A549 (cell line): ENCODE results near the gene HOXD1. TPM values are rescaled to one million over a fixed set of nuclear protein-coding genes. Genes with fewer than 3 reads are reported as not detected.

Experiments used
- ATAC-seq, 2 experiments: fragments of 200-7000 bp in 1 of 2; fragments of >200 bp in 1 of 2; cut with Nextera tagmentation in 1 of 2; cut with Tn5 transposase in 1 of 2; 3 replicates each; pipeline versions ENCODE4 v1.8.0 to v1.9.1; 2018 to 2020; ENCODE audit warnings: mild to moderate bottlenecking in 1 of 2, moderate library complexity in 1 of 2
- CTCF ChIA-PET: fragments of 300-600 bp; sonication (Branson Sonifier 250); formaldehyde crosslinking; extraction: SDS; loops from one replicate; lab custom pipeline; 2021; ENCODE audit warnings: antibody characterized with exemption, inconsistent platforms; lab: Yijun Ruan, JAX
- POLR2A ChIA-PET: fragments of 350-600 bp; formaldehyde crosslinking; extraction: SDS; loops from one replicate; lab custom pipeline; 2021; ENCODE audit warnings: antibody characterized with exemption, inconsistent platforms; lab: Yijun Ruan, JAX
- DNase-seq, 2 experiments: peaks; one replicate each; pipeline versions ENCODE4 v3.0.0 to v3.0.0-alpha.2; 2011 to 2016; ENCODE audit warnings: low read depth in 1 of 2, low spot score in 1 of 2
- FAIRE-seq: peaks from 2 replicates; lab custom pipeline; 2011; peaks lifted over from hg19 to GRCh38; lab: Jason Lieb, UNC
- H3K27ac ChIP-seq, 2 experiments: fragments of >200 bp; sonication (Bioruptor Twin); formaldehyde crosslinking; 3 replicates each; pipeline ENCODE4 v1.5.1; 2016 to 2017
- H3K4me1 ChIP-seq: fragments of >200 bp; sonication (Bioruptor Twin); formaldehyde crosslinking; 3 replicates; pipeline ENCODE4 v1.6.1; 2016
- H3K4me2 ChIP-seq: fragments of >200 bp; sonication (Bioruptor Twin); formaldehyde crosslinking; 3 replicates; pipeline ENCODE4 v1.6.1; 2016
- H3K4me3 ChIP-seq: fragments of >200 bp; sonication (Bioruptor Twin); formaldehyde crosslinking; 3 replicates; pipeline ENCODE4 v1.5.1; 2016
- H3K9me3 ChIP-seq: fragments of >200 bp; sonication (Bioruptor Twin); formaldehyde crosslinking; 3 replicates; pipeline ENCODE4 v1.6.1; 2016
- CHD2 ChIP-seq: fragments of 150-350 bp; IDR thresholded peaks from 2 replicates; pipeline ENCODE4 v1.6.1; 2014; ENCODE audit warnings: low read length; ENCODE audit not compliant: partially characterized antibody
- EHMT2 ChIP-seq: fragments of 200-600 bp; sonication (generic); IDR thresholded peaks from 2 replicates; pipeline ENCODE4 v1.6.1; 2016; ENCODE audit warnings: antibody characterized with exemption, low read depth, mild to moderate bottlenecking, moderate library complexity
- ESRRA ChIP-seq: fragments of 150-350 bp; IDR thresholded peaks from 2 replicates; pipeline ENCODE4 v1.6.1; 2014; ENCODE audit warnings: mild to moderate bottlenecking, low read length, borderline replicate concordance
- FOSL2 ChIP-seq, 2 experiments: fragments of 450-650 bp in 1 of 2; fragments of >200 bp in 1 of 2; sonication (Bioruptor Twin) in 1 of 2; formaldehyde crosslinking; IDR thresholded peaks; 2 replicates each; pipeline versions ENCODE4 v1.5.0 to v1.6.1; 2016 to 2020; ENCODE audit warnings: mild to moderate bottlenecking in 1 of 2, moderate library complexity in 1 of 2
- HEYL ChIP-seq: fragments of 250-450 bp; sonication (Bioruptor Pico); IDR thresholded peaks from 2 replicates; pipeline ENCODE4 v1.8.0; 2021; ENCODE audit warnings: mild to moderate bottlenecking, moderate library complexity
- POLR2A ChIP-seq: IDR thresholded peaks from 2 replicates; pipeline ENCODE4 v1.6.1; 2012; ENCODE audit warnings: mild to moderate bottlenecking, low read length
- POLR2AphosphoS2 ChIP-seq: conservative IDR thresholded peaks from 2 replicates; pipeline ENCODE4 v1.6.1; 2012; ENCODE audit warnings: low read length, improper control_type of control experiment, inconsistent platforms
- TP53 ChIP-seq: fragments of 250-450 bp; sonication (Bioruptor Pico); IDR thresholded peaks from 2 replicates; pipeline ENCODE4 v1.5.0; 2021; ENCODE audit warnings: mild to moderate bottlenecking, moderate library complexity
- USF2 ChIP-seq: fragments of 450-650 bp; IDR thresholded peaks from 2 replicates; pipeline ENCODE4 v1.6.1; 2014; ENCODE audit warnings: antibody characterized with exemption
- ZC3H11A ChIP-seq: fragments of 450-650 bp; IDR thresholded peaks from 2 replicates; pipeline ENCODE4 v1.6.1; 2014; ENCODE audit warnings: antibody characterized with exemption, mild to moderate bottlenecking
- WGBS: methylation state at CpG from one replicate; pipeline ENCODE4 v1.1.6; 2017; ENCODE audit errors: missing lambda C conversion rate; 5-methylcytosine and 5-hydroxymethylcytosine counted together
- polyA plus RNA-seq, 4 experiments: library from polyadenylated mRNA; depleted of rRNA in 3 of 4; stranded (reverse); fragments of >200 nt; fragmentation: RNase III in 1 of 4; extraction: RNeasy Plus Mini Kit Qiagen cat#74134 plus additional on column Dnase treatment in 1 of 4; gene quantifications; 2 replicates in 3 of 4; 3 replicates in 1 of 4; pipeline ENCODE4 v1.2.3, GENCODE V29; 2011 to 2017
- TF ChIP-seq, protein P1 (sequence below): fragments of 250-450 bp; sonication (Bioruptor Pico); IDR thresholded peaks from 2 replicates; pipeline ENCODE4 v1.5.0; 2021; ENCODE audit warnings: mild to moderate bottlenecking, moderate library complexity, borderline replicate concordance
- TF ChIP-seq, protein P2 (sequence below): IDR thresholded peaks from 2 replicates; pipeline ENCODE4 v1.6.1; 2012
- TF ChIP-seq, protein P3 (sequence below): IDR thresholded peaks from 2 replicates; pipeline ENCODE4 v1.6.1; 2012
- TF ChIP-seq, protein P4 (sequence below): fragments of >200 bp; sonication (Bioruptor Twin); formaldehyde crosslinking; IDR thresholded peaks from 2 replicates; pipeline ENCODE4 v1.6.1; 2016

Gene HOXD1
- polyA plus RNA-seq, 2 of the 4 experiments (the other 2 are of a cell fraction): 0.12 TPM

DNA sequence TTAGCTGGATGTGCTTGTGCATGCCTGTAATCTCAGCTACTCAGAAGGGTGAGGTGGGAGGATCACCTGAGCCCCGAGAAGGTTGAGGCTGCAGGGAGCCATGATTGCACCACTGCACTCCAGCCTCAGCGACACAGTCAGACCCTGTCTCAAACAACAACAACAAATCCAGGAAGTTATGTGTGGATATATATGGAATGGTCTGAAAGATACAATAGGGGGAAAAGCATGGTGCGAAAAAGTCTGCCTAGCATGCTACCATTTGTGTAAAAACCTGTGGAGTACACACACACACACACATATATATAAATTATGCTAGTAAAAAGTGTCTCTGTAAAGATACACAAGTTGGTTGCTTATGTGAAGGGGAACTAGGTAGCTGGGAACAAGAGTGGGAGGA, 6.9 kb upstream of the HOXD1 start:
- Histone ChIP-seq H3K4me2 (no peak overlapping the region), H3K4me1 (no peaks in the 10 kb centered on the region), H3K4me3 (no peak overlapping the region), H3K27ac (no peak overlapping the region), H3K9me3 (no peaks in the 10 kb centered on the region)
- no peak for DNase-seq
- WGBS: 80% methylated on average over 3 of the region's 3 CpGs
- CTCF ChIA-PET: interaction anchor here (2.3 kb wide), 1 partner anchor 41 kb away, joined by 7 read pairs; no protein-coding TSS in a partner anchor
- no peak for FAIRE-seq
- POLR2A ChIA-PET: no interaction called here
- TF ChIP-seq FOSL2 (IDR thresholded peaks at IDR 0.05) (no peak), FOSL2 (CRISPR knock-in tag; IDR thresholded peaks at IDR 0.05) (no peak), USF2 (no peak), TP53 (CRISPR knock-in tag) (no peak)
- TF ChIP-seq, protein P1, sequence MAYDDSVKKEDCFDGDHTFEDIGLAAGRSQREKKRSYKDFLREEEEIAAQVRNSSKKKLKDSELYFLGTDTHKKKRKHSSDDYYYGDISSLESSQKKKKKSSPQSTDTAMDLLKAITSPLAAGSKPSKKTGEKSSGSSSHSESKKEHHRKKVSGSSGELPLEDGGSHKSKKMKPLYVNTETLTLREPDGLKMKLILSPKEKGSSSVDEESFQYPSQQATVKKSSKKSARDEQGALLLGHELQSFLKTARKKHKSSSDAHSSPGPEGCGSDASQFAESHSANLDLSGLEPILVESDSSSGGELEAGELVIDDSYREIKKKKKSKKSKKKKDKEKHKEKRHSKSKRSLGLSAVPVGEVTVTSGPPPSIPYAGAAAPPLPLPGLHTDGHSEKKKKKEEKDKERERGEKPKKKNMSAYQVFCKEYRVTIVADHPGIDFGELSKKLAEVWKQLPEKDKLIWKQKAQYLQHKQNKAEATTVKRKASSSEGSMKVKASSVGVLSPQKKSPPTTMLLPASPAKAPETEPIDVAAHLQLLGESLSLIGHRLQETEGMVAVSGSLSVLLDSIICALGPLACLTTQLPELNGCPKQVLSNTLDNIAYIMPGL (CRISPR knock-in tag): no peak
- no peak for ATAC-seq

DNA sequence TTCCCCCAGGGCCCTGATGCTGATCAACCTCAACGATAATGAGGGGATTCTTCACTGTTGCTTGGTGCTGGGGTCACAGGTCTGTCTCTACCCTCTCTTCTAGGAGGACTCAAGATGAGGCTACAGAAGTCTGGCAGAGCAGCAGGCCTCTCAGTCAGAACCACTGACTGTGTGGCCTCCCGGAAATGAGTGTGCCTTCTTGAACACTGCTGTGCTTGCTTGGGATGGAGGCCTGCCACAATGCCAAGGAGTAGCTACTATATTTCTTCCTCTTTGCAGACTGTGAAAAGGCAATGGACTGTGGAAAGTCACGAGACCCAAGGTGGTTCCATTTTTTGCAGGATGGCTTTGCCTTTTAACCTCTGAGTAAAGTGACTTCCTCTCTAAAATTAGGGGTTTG, 5.8 kb upstream of the HOXD1 start:
- POLR2A ChIA-PET: no interaction called here
- Histone ChIP-seq H3K9me3 (no peaks in the 10 kb centered on the region), H3K4me3 (no peak overlapping the region), H3K4me1 (0 out of 3 replicates have a peak, but pooled peaks cover 4% of the 10 kb centered on the region), H3K4me2 (no peak overlapping the region), H3K27ac (no peak overlapping the region)
- FAIRE-seq (no peak), ATAC-seq (no peak), DNase-seq (no peak)
- WGBS: 32% methylated on average over 2 of the region's 3 CpGs
- CTCF ChIA-PET: no interaction called here
- TF ChIP-seq, protein P2, sequence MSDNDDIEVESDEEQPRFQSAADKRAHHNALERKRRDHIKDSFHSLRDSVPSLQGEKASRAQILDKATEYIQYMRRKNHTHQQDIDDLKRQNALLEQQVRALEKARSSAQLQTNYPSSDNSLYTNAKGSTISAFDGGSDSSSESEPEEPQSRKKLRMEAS: no peak
- TF ChIP-seq, protein P3, sequence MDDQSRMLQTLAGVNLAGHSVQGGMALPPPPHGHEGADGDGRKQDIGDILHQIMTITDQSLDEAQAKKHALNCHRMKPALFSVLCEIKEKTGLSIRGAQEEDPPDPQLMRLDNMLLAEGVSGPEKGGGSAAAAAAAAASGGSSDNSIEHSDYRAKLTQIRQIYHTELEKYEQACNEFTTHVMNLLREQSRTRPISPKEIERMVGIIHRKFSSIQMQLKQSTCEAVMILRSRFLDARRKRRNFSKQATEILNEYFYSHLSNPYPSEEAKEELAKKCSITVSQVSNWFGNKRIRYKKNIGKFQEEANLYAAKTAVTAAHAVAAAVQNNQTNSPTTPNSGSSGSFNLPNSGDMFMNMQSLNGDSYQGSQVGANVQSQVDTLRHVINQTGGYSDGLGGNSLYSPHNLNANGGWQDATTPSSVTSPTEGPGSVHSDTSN: no peak
- no peak for TF ChIP-seq ZC3H11A

DNA sequence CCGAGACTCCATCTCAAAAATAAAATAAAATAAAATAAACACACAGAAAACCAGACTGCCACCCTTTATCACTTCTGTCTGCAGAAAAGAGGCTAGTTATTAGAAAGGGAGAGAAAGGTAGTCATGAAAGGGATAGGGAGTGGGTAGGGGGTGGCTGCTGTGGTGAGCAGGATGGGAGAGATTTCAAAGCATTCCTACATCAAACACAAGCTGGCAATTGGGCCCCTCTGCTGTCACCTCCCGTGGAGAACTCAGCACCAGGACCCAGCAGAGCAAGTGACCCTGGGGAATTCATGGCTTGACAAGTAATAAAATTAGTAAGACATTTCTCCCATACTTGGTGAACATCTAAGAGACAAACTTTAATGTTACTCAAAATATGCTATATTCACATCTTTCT, 3.7 kb upstream of the HOXD1 start:
- no peak overlapping the region for H3K4me3 ChIP-seq
- FAIRE-seq: no peak
- ChIA-PET CTCF (interaction anchor here (1.0 kb wide), 1 partner anchor 271 kb away, joined by 3 read pairs; no protein-coding TSS in a partner anchor), POLR2A (no interaction called here)
- no peak for ATAC-seq
- 42% methylated on average over 2 of the region's 2 CpGs for WGBS
- TF ChIP-seq CHD2 (no peak), EHMT2 (no peak), POLR2A (no peak), USF2 (no peak), ESRRA (no peak), HEYL (CRISPR knock-in tag) (no peak), POLR2AphosphoS2 (no peak)
- TF ChIP-seq, protein P2: no peak
- TF ChIP-seq, protein P4, sequence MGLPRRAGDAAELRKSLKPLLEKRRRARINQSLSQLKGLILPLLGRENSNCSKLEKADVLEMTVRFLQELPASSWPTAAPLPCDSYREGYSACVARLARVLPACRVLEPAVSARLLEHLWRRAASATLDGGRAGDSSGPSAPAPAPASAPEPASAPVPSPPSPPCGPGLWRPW: no peak
- TF ChIP-seq, protein P3: no peak
- TF ChIP-seq, all 56 proteins: peak for 0
- Histone ChIP-seq H3K9me3 (no peaks in the 10 kb centered on the region), H3K4me2 (no peak overlapping the region), H3K4me1 (0 out of 3 replicates have a peak, but pooled peaks cover 5% of the 10 kb centered on the region), H3K27ac (no peak overlapping the region)
- DNase-seq: no peak
